Ectodermal cell (in vitro differentiated cells): ENCODE measurements around the gene GRAMD1A. TPM values are rescaled to one million over a fixed set of nuclear protein-coding genes. Genes with fewer than 3 reads are reported as not detected.
A peak's percentile ranks its signal among the peaks of the same experiment; 100 is the strongest.

Experiments used
- H3K27ac ChIP-seq: 2 replicates; pipeline ENCODE4 v1.7.0; 2013; ENCODE audit warnings: mild to moderate bottlenecking, low read depth, low read length; ENCODE audit not compliant: insufficient read depth, poor library complexity, severe bottlenecking
- H3K27me3 ChIP-seq: 2 replicates; pipeline ENCODE4 v1.7.0; 2013; ENCODE audit warnings: mild to moderate bottlenecking, low read length; ENCODE audit not compliant: insufficient read depth, control insufficient read depth, poor library complexity, severe bottlenecking
- H3K36me3 ChIP-seq: one replicate; pipeline ENCODE4 v1.7.0; 2013; ENCODE audit warnings: low read length; ENCODE audit not compliant: control insufficient read depth, insufficient read depth
- H3K4me1 ChIP-seq: one replicate; pipeline ENCODE4 v1.7.0; 2013; ENCODE audit warnings: low read length; ENCODE audit not compliant: control insufficient read depth, insufficient read depth
- H3K4me3 ChIP-seq: 2 replicates; pipeline ENCODE4 v1.7.0; 2013; ENCODE audit warnings: low read depth, low read length, control low read depth; ENCODE audit not compliant: insufficient read depth
- H3K9me3 ChIP-seq: 2 replicates; pipeline ENCODE4 v1.7.0; 2013; ENCODE audit warnings: mild to moderate bottlenecking, low read length, moderate library complexity; ENCODE audit not compliant: control insufficient read depth
- WGBS, 2 experiments: methylation state at CpG; one replicate each; pipeline ENCODE4 v1.1.7; 2013; ENCODE audit warnings: missing lambda C conversion rate in 2 of 2; 5-methylcytosine and 5-hydroxymethylcytosine counted together
- polyA plus RNA-seq, 4 experiments: library from polyadenylated mRNA; stranded (reverse); fragments of 50-300 nt; gene quantifications; one replicate each; pipeline ENCODE4 v1.2.3, GENCODE V29; 2013

Gene GRAMD1A
- 98.0 TPM for polyA plus RNA-seq (2013, experiment 1 of 4)
- polyA plus RNA-seq (2013, experiment 2 of 4): 83.7 TPM
- 75.9 TPM for polyA plus RNA-seq (2013, experiment 3 of 4)
- polyA plus RNA-seq (2013, experiment 4 of 4): 77.4 TPM

DNA sequence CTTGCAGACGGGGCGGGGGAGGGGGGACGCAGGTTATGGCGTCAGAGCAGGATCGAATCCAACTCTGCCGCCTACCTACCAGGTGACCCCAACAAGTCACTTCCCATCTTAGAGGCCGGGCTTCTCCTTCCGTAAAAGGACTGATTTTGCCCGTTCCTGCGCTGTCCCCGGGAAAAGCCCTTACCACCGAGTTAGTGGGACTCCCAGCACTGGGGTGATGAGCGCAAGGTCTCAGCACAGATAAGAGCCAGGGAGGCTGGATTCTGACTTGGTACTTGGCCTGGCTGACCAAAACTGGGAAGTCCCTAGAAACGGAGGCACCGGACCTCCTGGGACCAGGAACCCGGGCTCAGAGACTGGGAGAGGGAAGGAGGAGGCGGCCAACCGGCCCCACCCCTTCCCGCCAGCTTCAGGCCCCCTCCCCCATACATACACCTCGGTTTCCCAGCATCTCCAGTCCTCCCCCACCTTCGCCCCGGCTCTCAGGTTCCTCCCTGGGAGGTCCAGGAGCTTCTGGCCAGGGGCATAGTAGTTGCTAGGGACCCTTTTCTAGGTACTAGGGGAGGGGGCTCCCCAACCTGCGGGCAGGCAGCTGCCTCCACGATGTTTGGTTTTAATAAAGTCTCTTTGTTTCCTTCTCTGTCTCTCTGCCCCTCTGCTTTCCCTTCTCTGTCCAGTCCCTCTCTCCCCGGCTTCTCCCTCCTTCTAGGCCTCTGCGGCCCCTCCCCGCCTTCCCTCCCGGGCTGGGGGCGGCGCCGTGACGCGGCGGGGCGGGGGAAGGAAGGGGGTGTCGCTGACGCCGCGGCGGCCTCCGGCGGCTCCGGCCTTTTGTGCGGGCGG, at the start of gene GRAMD1A:
TSS of gene GRAMD1A (plus strand) at position 826 of the 840 bp plus-strand sequence. CDS start 156 bp downstream, outside the sequence.
- H3K4me3 ChIP-seq: peak within 1 kb of the TSS; percentile 57
- H3K27me3 ChIP-seq: no peaks in the 10 kb centered on the region
- no peaks in the 10 kb centered on the region for H3K36me3 ChIP-seq
- 1% methylated on average over 44 to 45 of the region's 45 CpGs for WGBS, 2 experiments
- peak within 1 kb of the TSS; percentile 92 for H3K27ac ChIP-seq
- H3K4me1 ChIP-seq: peaks cover 12% of the 10 kb centered on the region
- no peaks in the 10 kb centered on the region for H3K9me3 ChIP-seq

DNA sequence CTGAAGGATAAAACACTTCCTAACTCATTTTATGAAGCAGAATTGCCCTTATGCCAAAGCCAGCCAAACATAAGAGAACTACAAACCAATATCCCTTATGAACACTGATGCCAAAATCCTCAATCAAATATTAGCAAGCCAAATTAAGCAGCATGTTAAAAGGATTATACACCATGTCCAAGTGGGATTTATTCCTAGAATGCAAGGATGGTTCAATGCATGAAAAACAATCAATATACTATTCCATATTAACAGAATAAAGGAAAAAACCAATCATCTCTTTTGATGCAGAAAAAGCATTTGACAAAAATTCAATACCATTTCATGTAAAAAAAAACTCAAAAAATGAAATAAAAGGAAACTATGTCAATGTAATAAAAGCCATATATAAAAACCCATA, 47.0 kb upstream of the GRAMD1A start:
- no peaks in the 10 kb centered on the region for H3K9me3 ChIP-seq
- H3K4me3 ChIP-seq: no peak overlapping the region
- no peaks in the 10 kb centered on the region for H3K27me3 ChIP-seq
- peaks cover 11% of the 10 kb centered on the region for H3K36me3 ChIP-seq
- H3K27ac ChIP-seq: no peak overlapping the region
- no peaks in the 10 kb centered on the region for H3K4me1 ChIP-seq

DNA sequence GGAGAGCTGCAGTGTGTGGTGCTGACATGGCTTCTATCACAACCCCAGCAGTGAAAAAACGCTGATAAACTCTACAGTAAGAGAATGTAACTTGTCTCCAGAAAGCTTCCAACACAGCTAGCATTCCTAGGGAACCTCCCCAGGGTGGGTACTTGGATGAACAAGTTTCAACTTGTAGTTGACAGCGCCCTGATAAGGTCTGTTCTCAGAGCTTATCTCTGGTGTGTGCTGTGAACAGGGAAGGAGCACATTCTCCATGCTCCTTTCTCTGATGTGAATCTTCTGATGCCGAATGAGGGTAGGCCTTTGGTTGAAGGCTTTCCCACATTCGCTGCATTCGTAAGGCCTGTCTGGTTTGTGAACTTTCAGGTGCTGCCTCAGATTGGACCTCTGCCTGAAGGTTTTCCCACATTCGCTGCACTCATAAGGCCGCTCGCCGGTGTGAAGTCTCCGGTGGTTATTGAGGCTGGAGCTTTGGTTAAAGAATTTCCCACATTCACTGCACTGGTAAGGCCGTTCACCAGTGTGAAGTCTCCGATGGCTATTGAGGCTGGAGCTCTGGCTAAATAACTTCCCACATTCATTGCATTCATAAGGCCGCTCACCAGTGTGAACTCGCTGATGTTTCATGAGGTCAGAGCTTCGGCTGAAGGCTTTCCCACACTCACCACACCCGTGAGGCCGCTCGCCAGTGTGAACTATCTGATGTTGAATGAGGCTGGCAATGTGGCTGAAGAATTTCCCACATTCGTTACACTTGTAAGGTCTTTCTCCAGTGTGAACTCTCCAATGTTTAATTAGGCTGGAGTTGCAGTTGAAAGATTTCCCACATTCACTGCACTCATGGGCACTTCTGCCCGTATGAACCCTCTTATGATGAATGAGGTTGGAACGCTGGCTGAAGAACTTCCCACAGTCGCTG, 42.0 kb upstream of the GRAMD1A start:
- Histone ChIP-seq H3K27me3 (peaks cover 7% of the 10 kb centered on the region), H3K27ac (no peak overlapping the region), H3K4me1 (peaks cover 5% of the 10 kb centered on the region), H3K9me3 (peaks cover 7% of the 10 kb centered on the region), H3K4me3 (no peak overlapping the region), H3K36me3 (peaks cover 22% of the 10 kb centered on the region)
- WGBS, 2 experiments: 93 to 94% methylated on average over 22 of the region's 22 CpGs

DNA sequence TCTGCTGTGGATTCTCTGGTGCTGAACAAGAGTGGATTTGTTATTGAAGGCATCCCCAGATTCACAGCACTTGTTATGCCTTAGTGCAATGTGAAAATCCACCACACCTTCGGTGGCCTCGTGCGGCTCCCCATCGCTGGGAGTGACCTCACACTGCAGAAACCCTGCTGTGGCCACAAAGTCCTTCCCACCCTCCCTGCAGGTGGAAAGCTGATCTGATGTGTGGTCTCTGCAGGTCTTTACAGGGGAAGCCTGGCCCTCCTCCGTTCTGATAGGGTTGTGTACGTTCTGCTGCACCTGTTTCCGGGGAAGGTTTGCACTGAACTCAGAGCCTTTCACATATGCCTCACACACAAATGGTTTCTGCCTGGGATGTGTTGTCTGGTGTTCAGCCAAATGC, 41.1 kb upstream of the GRAMD1A start:
- H3K4me3 ChIP-seq: no peak overlapping the region
- H3K4me1 ChIP-seq: peaks cover 7% of the 10 kb centered on the region
- WGBS, 2 experiments: 88 to 96% methylated on average over 7 of the region's 7 CpGs
- H3K27ac ChIP-seq: no peak overlapping the region
- peaks cover 16% of the 10 kb centered on the region for H3K27me3 ChIP-seq
- H3K9me3 ChIP-seq: peaks cover 7% of the 10 kb centered on the region
- H3K36me3 ChIP-seq: peaks cover 22% of the 10 kb centered on the region

DNA sequence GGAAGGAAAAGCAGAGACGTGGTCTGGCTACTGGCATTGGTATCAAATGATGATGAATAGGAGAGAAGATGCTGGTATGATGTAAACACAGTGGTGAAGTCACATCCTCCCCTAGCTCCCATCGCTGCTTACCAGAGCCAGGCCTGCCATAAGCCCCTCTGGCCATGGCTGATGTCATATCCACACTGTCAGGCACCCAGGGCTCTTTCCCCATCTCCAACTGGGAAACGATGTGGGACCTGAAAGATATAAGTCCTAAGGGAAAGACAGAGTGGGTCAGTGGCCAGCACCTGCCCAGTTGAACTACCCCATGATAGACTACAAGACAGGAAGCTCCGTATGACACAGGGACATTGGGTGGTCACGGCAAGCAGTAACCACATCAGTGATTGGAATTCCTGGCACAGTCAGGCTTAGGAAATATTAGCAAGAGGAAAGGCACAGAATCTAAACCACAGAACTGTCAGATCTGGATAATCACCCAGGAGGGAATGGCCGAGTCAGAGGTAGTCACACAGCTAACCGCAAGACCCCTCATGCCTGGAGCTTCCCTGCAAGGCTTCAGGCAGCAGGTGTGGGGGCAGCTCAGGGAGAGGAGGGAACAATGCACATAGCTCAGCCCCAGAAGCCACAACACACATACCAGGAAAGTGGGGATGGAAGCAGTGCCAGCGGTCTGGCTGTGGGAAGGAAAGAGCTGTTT, 39.9 kb upstream of the GRAMD1A start:
- Histone ChIP-seq H3K36me3 (peaks cover 22% of the 10 kb centered on the region), H3K27ac (no peak overlapping the region), H3K4me3 (no peak overlapping the region), H3K4me1 (peaks cover 7% of the 10 kb centered on the region), H3K9me3 (peaks cover 7% of the 10 kb centered on the region), H3K27me3 (peaks cover 17% of the 10 kb centered on the region)
- 95 to 96% methylated on average over 8 of the region's 8 CpGs for WGBS, 2 experiments

- Histone ChIP-seq H3K4me1 (peaks cover 7% of the 10 kb centered on the region), H3K36me3 (peaks cover 22% of the 10 kb centered on the region), H3K27me3 (peaks cover 17% of the 10 kb centered on the region), H3K27ac (no peak overlapping the region), H3K4me3 (no peak overlapping the region), H3K9me3 (peaks cover 7% of the 10 kb centered on the region)
- WGBS, 2 experiments: 92% methylated on average over 12 of the region's 12 CpGs
These were observed 39.0 kb upstream of the GRAMD1A start for GRCh38 chr19:34960940-34961679.

GRCh38 chr19:34961775-34962686, 38.1 kb upstream of the GRAMD1A start:
- H3K36me3 ChIP-seq: peaks cover 19% of the 10 kb centered on the region
- 93 to 94% methylated on average over 5 of the region's 5 CpGs for WGBS, 2 experiments
- no peak overlapping the region for H3K4me3 ChIP-seq
- H3K9me3 ChIP-seq: peaks cover 7% of the 10 kb centered on the region
- peaks cover 7% of the 10 kb centered on the region for H3K4me1 ChIP-seq
- H3K27ac ChIP-seq: no peak overlapping the region
- peaks cover 17% of the 10 kb centered on the region for H3K27me3 ChIP-seq

DNA sequence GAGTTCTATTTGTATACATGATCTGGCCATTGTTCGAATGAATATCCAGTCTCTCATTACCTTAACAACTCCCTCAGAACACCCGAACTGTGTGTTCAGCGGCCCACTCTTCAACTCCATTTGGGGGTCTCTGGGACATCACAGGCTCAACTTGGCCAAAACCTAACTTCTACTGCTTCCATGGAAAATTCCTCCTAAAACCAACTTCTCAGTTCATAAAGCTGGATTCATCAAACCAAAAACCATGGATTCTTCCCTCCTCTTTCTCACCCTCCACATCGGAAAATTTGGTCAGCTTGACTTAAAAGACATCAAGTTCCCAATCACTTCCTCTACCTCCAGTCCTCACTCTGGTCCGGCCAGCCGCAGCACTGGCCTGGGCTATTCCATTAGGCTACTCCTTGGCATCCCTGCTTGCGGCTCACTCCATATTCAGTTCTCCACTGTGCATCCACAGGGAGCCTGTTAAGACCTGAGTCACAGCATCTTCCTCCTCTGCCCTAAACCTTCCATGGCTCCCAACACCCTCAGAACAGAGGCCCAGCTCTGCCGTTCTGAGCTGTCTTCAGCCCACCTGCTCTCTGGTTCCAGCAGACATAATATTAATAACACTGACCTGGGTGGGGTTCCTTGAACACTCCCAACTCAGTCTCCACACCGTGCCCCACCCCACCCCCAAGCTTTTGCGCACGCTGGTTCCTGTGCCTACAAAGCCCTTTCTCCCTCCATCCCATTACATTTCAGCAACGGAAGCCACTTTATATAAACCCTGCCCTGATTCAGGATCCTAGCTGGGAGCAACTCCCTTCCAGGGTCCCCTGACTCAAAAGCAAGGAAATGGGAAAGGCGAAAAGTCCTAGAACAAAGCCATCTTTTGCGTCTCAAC, 37.2 kb upstream of the GRAMD1A start:
- peaks cover 17% of the 10 kb centered on the region for H3K27me3 ChIP-seq
- WGBS, 2 experiments: 51 to 52% methylated on average over 14 of the region's 14 CpGs
- H3K36me3 ChIP-seq: peaks cover 13% of the 10 kb centered on the region
- peaks cover 7% of the 10 kb centered on the region for H3K4me1 ChIP-seq
- H3K9me3 ChIP-seq: peaks cover 7% of the 10 kb centered on the region
- H3K4me3 ChIP-seq: peak overlapping the region; percentile 86
- H3K27ac ChIP-seq: no peak overlapping the region
